NT2/D1 (cell line): Measurements from ENCODE around the gene SLC38A2.

Experiments
- SUZ12 ChIP-seq: IDR thresholded peaks from 2 replicates; pipeline ENCODE4 v1.6.1; 2011; ENCODE audit not compliant: insufficient read length, insufficient read depth; ENCODE audit errors: extremely low read depth
- YY1 ChIP-seq: IDR thresholded peaks from 2 replicates; pipeline ENCODE4 v1.6.1; 2011; ENCODE audit not compliant: insufficient read length, insufficient read depth

- TF ChIP-seq SUZ12: no peak
- no peak for TF ChIP-seq YY1
These were observed 24.3 kb upstream of the SLC38A2 start for GRCh38 chr12:46396826-46397225.
